Lower leg skin (tissue), 3 donors: ENCODE data around the gene RAD9A.

Experiments
- CTCF ChIP-seq, 3 donors: fragments of 450-650 bp; IDR thresholded peaks; one replicate each; pipeline ENCODE4 v1.5.1; 2016; ENCODE audit warnings: antibody characterized with exemption in 3 of 3, mild to moderate bottlenecking in 3 of 3, moderate library complexity in 2 of 3
- POLR2A ChIP-seq, 2 donors: fragments of 450-650 bp; IDR thresholded peaks; one replicate each; pipeline ENCODE4 v1.6.1; 2016 to 2017; ENCODE audit warnings: antibody characterized with exemption in 2 of 2, mild to moderate bottlenecking in 1 of 2, moderate library complexity in 1 of 2

- no peak for TF ChIP-seq CTCF (IDR thresholded peaks at IDR 0.05)
- TF ChIP-seq POLR2A (IDR thresholded peaks at IDR 0.05) = no peak
Measured at GRCh38 chr11:67436459-67437081, 44.8 kb downstream of the RAD9A start.
